ENCODE results near the gene CBFA2T3. TPM values are rescaled to one million over a fixed set of nuclear protein-coding genes. Genes with fewer than 3 reads are reported as not detected.

CBFA2T3 gene
- total and polyA plus RNA-seq, 2 of the 8 experiments (the other 6 are each of a cell fraction or from before 2014, with no cell fraction given), result 0.51 to 1.3 TPM

DNA sequence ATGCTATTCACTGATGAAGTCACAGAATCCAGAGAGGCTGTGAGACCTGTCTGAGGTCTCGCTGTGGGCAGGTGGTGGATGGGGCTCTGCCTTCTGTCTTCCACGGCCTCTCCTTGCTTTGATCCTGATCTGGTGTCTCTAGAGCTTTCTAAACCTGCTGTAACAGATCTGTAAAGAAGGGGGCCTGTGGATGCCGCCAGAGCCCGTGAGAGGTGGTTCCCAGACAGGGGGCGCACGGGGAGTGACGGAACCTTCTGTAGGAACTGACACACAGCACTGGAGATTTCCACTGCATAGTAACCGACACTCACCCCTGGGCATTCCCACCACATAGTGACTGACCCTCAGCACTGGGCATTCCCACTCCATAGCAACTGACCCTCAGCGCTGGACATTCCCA is 16.0 kb downstream of the CBFA2T3 start:
- Histone ChIP-seq H3K9me3 (ENCODE audit: insufficient read depth in 2 of 2, low read depth in 1 of 2, low read length in 1 of 2) (peaks cover 0 to 4% of the 10 kb centered on the region in 2 experiments; a peak in 1 of 4 replicates), H4K91ac (replicated peaks; ENCODE audit: insufficient read length, low read length) (no peak overlapping the region), H3K27ac (ENCODE audit: low read depth, low read length) (no peak overlapping the region), H3K4ac (replicated peaks; ENCODE audit: insufficient read length, low read depth, low read length) (no peak overlapping the region), H2BK5ac (ENCODE audit: low read depth, low read length) (no peak overlapping the region), H3K27me3 (replicated peaks in 1 of 4; ENCODE audit: control insufficient read depth in 3 of 4, extremely low read depth in 1 of 4, insufficient read depth in 3 of 4, low read length in 3 of 4) (no peaks in the 10 kb centered on the region), H3K23me2 (ENCODE audit: low read depth, low read length) (peaks cover 5% of the 10 kb centered on the region; the same call in 1 of the 2 replicates), H3K4me2 (ENCODE audit: insufficient read depth in 1 of 2, low read depth in 2 of 2, low read length in 2 of 2) (no peak overlapping the region), H2AFZ (ENCODE audit: low read length) (no peak overlapping the region), H4K5ac (ENCODE audit: insufficient read length, low read depth, low read length) (no peak overlapping the region), H3K18ac (ENCODE audit: extremely low read depth, low read length) (no peak overlapping the region), H3K4me3 (ENCODE audit: extremely low read depth in 1 of 4, insufficient read depth in 2 of 4, low read depth in 3 of 4, low read length in 4 of 4) (no peak overlapping the region), H3K36me3 (ENCODE audit: control insufficient read depth in 2 of 4, insufficient read depth in 4 of 4, low read length in 3 of 4) (no peaks in the 10 kb centered on the region), H3K9ac (replicated peaks in 1 of 4; ENCODE audit: extremely low read depth in 1 of 4, low read depth in 3 of 4, low read length in 3 of 4) (no peak overlapping the region), H2BK15ac (ENCODE audit: low read length) (no peak overlapping the region), H2AK5ac (ENCODE audit: low read depth, low read length) (no peak overlapping the region), H3K14ac (ENCODE audit: insufficient read length) (no peak overlapping the region), H3K79me2 (ENCODE audit: control insufficient read depth in 1 of 2, insufficient read depth in 2 of 2, low read length in 2 of 2) (no peaks in the 10 kb centered on the region), H2BK20ac (ENCODE audit: low read length) (no peak overlapping the region), H4K8ac (ENCODE audit: extremely low read depth, insufficient read depth, low read length) (no peak overlapping the region), H2BK12ac (ENCODE audit: low read depth, low read length) (no peak overlapping the region), H3K4me1 (replicated peaks in 1 of 4; ENCODE audit: control insufficient read depth in 3 of 4, insufficient read depth in 4 of 4, low read length in 3 of 4) (no peaks in the 10 kb centered on the region), H4K20me1 (replicated peaks in 1 of 2; ENCODE audit: control insufficient read depth in 1 of 2, insufficient read depth in 2 of 2, low read length in 2 of 2) (peaks cover 0 to 5% of the 10 kb centered on the region in 2 experiments), H3K79me1 (ENCODE audit: low read depth, low read length) (no peaks in the 10 kb centered on the region), H3K23ac (ENCODE audit: insufficient read length) (no peak overlapping the region), H2BK120ac (replicated peaks; ENCODE audit: low read depth, low read length) (no peak overlapping the region), H3K56ac (replicated peaks; ENCODE audit: insufficient read length, low read depth, low read length) (no peak overlapping the region)
- ChIA-PET POLR2A (ENCODE audit: partially characterized antibody) (no interaction called here), CTCF (ENCODE audit: partially characterized antibody) (no interaction called here)
- no peak for TF ChIP-seq NRF1 (IDR thresholded peaks at IDR 0.05; ENCODE audit: low read depth, low read length)
- 76% methylated on average over 9 of the region's 9 CpGs; no CpG with 5 or more reads in 1 of the 2 experiments for WGBS, 2 experiments (ENCODE audit: extremely low coverage in 1 of 2, insufficient coverage in 1 of 2, insufficient read length in 1 of 2, insufficient replicate concordance in 2 of 2, low coverage in 1 of 2, low lambda C conversion rate in 2 of 2, missing lambda C conversion rate in 1 of 2)
- DNase-seq (ENCODE audit: low read depth in 1 of 2, low spot score in 2 of 2) (no peak), FAIRE-seq (no peak)
